Epithelial cell of esophagus (primary cell): ENCODE measurements around the gene CNDP2.
A peak's percentile ranks its signal among the peaks of the same experiment; 100 is the strongest.

Experiments used
- DNase-seq: peaks from one replicate; pipeline ENCODE4 v3.0.0; 2010; ENCODE audit warnings: low read depth
- H3K4me3 ChIP-seq: 2 replicates; pipeline ENCODE4 v1.5.1; 2011; ENCODE audit warnings: mild to moderate bottlenecking, low read length, control low read depth
- CTCF ChIP-seq: IDR thresholded peaks from 2 replicates; pipeline ENCODE4 v1.5.1; 2011; ENCODE audit warnings: low read depth, mild to moderate bottlenecking, low read length, control low read depth, inconsistent platforms; ENCODE audit not compliant: insufficient read depth; ENCODE audit errors: missing control alignments

The CNDP2 gene

GRCh38 chr18:74495581-74496507 lies at the start of gene CNDP2:
Gene CNDP2 (plus strand): TSS chr18:74496363. CDS start chr18:74499974, 3,611 bp downstream.
- H3K4me3 ChIP-seq = peak within 1 kb of the TSS; percentile 78
- DNase-seq = peak; percentile 99
- TF ChIP-seq CTCF = no peak

- no peak for TF ChIP-seq CTCF
- no peak for DNase-seq
- H3K4me3 ChIP-seq = no peak overlapping the region
These were observed 49.3 kb upstream of the CNDP2 start for GRCh38 chr18:74446631-74447403.

GRCh38 chr18:74447404-74448152 lies 48.6 kb upstream of the CNDP2 start:
- no peak overlapping the region for H3K4me3 ChIP-seq
- no peak for TF ChIP-seq CTCF
- no peak for DNase-seq

GRCh38 chr18:74450626-74451025 lies 45.5 kb upstream of the CNDP2 start:
- no peak for DNase-seq
- H3K4me3 ChIP-seq = no peak overlapping the region
- TF ChIP-seq CTCF = no peak

- no peak for DNase-seq
- TF ChIP-seq CTCF = no peak
- H3K4me3 ChIP-seq = no peak overlapping the region
These were observed 45.0 kb upstream of the CNDP2 start for GRCh38 chr18:74451148-74451547.

- TF ChIP-seq CTCF = no peak
These were observed 43.1 kb upstream of the CNDP2 start for GRCh38 chr18:74453016-74453566.

More at GRCh38 chr18:74453016-74453566, 43.1 kb upstream of the CNDP2 start:
- H3K4me3 ChIP-seq = no peak overlapping the region
- no peak for DNase-seq
